Keratinocyte (primary cell): ENCODE measurements around the gene CTNNA2. TPM values are rescaled to one million over a fixed set of nuclear protein-coding genes. Genes with fewer than 3 reads are reported as not detected.

Experiments
- DNase-seq: peaks from one replicate; pipeline ENCODE4 v3.0.0-alpha.2; 2011; ENCODE audit warnings: low read depth, missing footprints, low spot score
- FAIRE-seq: peaks from 2 replicates; lab custom pipeline; 2011; peaks lifted over from hg19 to GRCh38; lab: Jason Lieb, UNC
- H2AFZ ChIP-seq: 2 replicates; pipeline ENCODE4 v1.6.0; 2012; ENCODE audit warnings: low read length, control low read depth, inconsistent platforms; ENCODE audit not compliant: control insufficient read depth
- H3K27ac ChIP-seq: 2 replicates; pipeline ENCODE4 v1.5.1; 2011; ENCODE audit warnings: low read length; ENCODE audit not compliant: control insufficient read depth, insufficient read depth
- H3K27me3 ChIP-seq: 3 replicates; pipeline ENCODE4 v1.6.0; 2011; ENCODE audit warnings: low read length; ENCODE audit not compliant: control insufficient read depth, insufficient read depth; ENCODE audit errors: extremely low read depth
- H3K36me3 ChIP-seq, 2 experiments: 2 replicates in 1 of 2; 3 replicates in 1 of 2; pipeline ENCODE4 v1.5.1; 2011; ENCODE audit warnings: low read length in 2 of 2, mild to moderate bottlenecking in 1 of 2; ENCODE audit not compliant: control insufficient read depth in 2 of 2, insufficient read depth in 2 of 2; ENCODE audit errors: extremely low read depth in 1 of 2
- H3K4me1 ChIP-seq: 3 replicates; pipeline ENCODE4 v1.5.1; 2011; ENCODE audit warnings: low read length; ENCODE audit not compliant: control insufficient read depth, insufficient read depth; ENCODE audit errors: extremely low read depth
- H3K4me2 ChIP-seq: 3 replicates; pipeline ENCODE4 v1.6.0; 2011; ENCODE audit warnings: low read depth, low read length; ENCODE audit not compliant: control insufficient read depth, insufficient read depth; ENCODE audit errors: extremely low read depth
- H3K4me3 ChIP-seq, 3 experiments: fragments of 200-600 bp in 1 of 3; sonication (generic) in 1 of 3; 2 replicates in 2 of 3; 3 replicates in 1 of 3; pipeline ENCODE4 v1.5.1; 2011 to 2016; ENCODE audit warnings: low read length in 3 of 3, mild to moderate bottlenecking in 3 of 3, control low read depth in 2 of 3, inconsistent platforms in 1 of 3, low read depth in 1 of 3, mixed read lengths in 1 of 3, mixed run types in 1 of 3, moderate library complexity in 1 of 3; ENCODE audit not compliant: control insufficient read depth in 2 of 3, insufficient read depth in 2 of 3; ENCODE audit errors: extremely low read depth in 1 of 3
- H3K79me2 ChIP-seq: 2 replicates; pipeline ENCODE4 v1.6.0; 2012; ENCODE audit warnings: low read length; ENCODE audit not compliant: control insufficient read depth, insufficient read depth
- H3K9ac ChIP-seq: 3 replicates; pipeline ENCODE4 v1.6.0; 2011; ENCODE audit warnings: low read length; ENCODE audit not compliant: control insufficient read depth, insufficient read depth; ENCODE audit errors: extremely low read depth
- H3K9me1 ChIP-seq: 3 replicates; pipeline ENCODE4 v1.6.0; 2011; ENCODE audit warnings: low read length; ENCODE audit not compliant: control insufficient read depth, insufficient read depth; ENCODE audit errors: extremely low read depth
- H3K9me3 ChIP-seq: 2 replicates; pipeline ENCODE4 v1.5.1; 2012; ENCODE audit warnings: low read depth, low read length; ENCODE audit not compliant: control insufficient read depth
- H4K20me1 ChIP-seq: 3 replicates; pipeline ENCODE4 v1.6.0; 2011; ENCODE audit warnings: low read length; ENCODE audit not compliant: control insufficient read depth, insufficient read depth; ENCODE audit errors: extremely low read depth
- CTCF ChIP-seq, 3 experiments: IDR thresholded peaks in 1 of 3; conservative IDR thresholded peaks in 1 of 3; optimal IDR thresholded peaks in 1 of 3; 2 replicates in 2 of 3; 3 replicates in 1 of 3; pipeline versions ENCODE3 to v1.5.1; 2011; ENCODE audit warnings: low read length in 3 of 3, mild to moderate bottlenecking in 3 of 3, moderate library complexity in 2 of 3, control low read depth in 1 of 3, inconsistent platforms in 1 of 3; ENCODE audit not compliant: insufficient read depth in 2 of 3; ENCODE audit errors: extremely low read depth in 1 of 3
- EZH2 ChIP-seq: IDR thresholded peaks from one replicate; pipeline ENCODE4 v1.6.1; 2012; ENCODE audit warnings: inconsistent platforms, mild to moderate bottlenecking, low read length, moderate library complexity
- dilution Hi-C: fragments of 300-500 bp; cut with MboI; formaldehyde crosslinking; loops from one replicate; pipeline ENCODE4 v1.7.0; 2020; ENCODE audit warnings: low sequenced_read_pairs; ENCODE audit not compliant: extremely low pct_ligation_motif_present
- polyA plus RNA-seq, 5 experiments: library from polyadenylated mRNA; depleted of rRNA in 3 of 5; stranded (reverse) in 3 of 5; stranded (forward) in 1 of 5; unstranded in 1 of 5; fragments of >200 nt; gene quantifications; 1 replicate in 1 of 5; 2 replicates in 3 of 5; 3 replicates in 1 of 5; pipeline versions ENCODE4 v1.2.1 to v1.2.3, GENCODE V29; 2011 to 2012; ENCODE audit warnings: missing spikeins in 2 of 5, low read depth in 1 of 5, low replicate concordance in 1 of 5

Gene CTNNA2
- polyA plus RNA-seq, 1 donor (not counting 4 experiments of a cell fraction or from before 2014, with no cell fraction given): not detected

GRCh38 chr2:80062298-80062697 is 549.4 kb downstream of the CTNNA2 start:
- dilution Hi-C loops: no loop called here
- no peak for FAIRE-seq
- no peak for DNase-seq
- H3K4me3 ChIP-seq: no peak overlapping the region
- no peaks in the 10 kb centered on the region for H3K9me1 ChIP-seq
- no peak overlapping the region for H3K9ac ChIP-seq
- peaks cover 2% of the 10 kb centered on the region for H3K9me3 ChIP-seq
- H4K20me1 ChIP-seq: no peaks in the 10 kb centered on the region
- no peak overlapping the region for H3K4me2 ChIP-seq
- no peaks in the 10 kb centered on the region for H3K79me2 ChIP-seq
- H3K27me3 ChIP-seq: no peaks in the 10 kb centered on the region
- H3K36me3 ChIP-seq: no peaks in the 10 kb centered on the region
- no peak overlapping the region for H2AFZ ChIP-seq
- no peak for TF ChIP-seq EZH2
- TF ChIP-seq CTCF (optimal IDR thresholded peaks at IDR 0.05 in 1 of 3, IDR thresholded peaks at IDR 0.05 in 1 of 3, conservative IDR thresholded peaks at IDR 0.05 in 1 of 3; ENCODE audit: extremely low read depth in 1 of 3, insufficient read depth in 2 of 3, low read length in 3 of 3): no peak
- no peaks in the 10 kb centered on the region for H3K4me1 ChIP-seq
- no peak overlapping the region for H3K27ac ChIP-seq

- TF ChIP-seq EZH2 (no peak), CTCF (optimal IDR thresholded peaks at IDR 0.05 in 1 of 3, IDR thresholded peaks at IDR 0.05 in 1 of 3, conservative IDR thresholded peaks at IDR 0.05 in 1 of 3; ENCODE audit: extremely low read depth in 1 of 3, insufficient read depth in 2 of 3, low read length in 3 of 3) (no peak)
- dilution Hi-C loops: no loop called here
- no peaks in the 10 kb centered on the region for H3K79me2 ChIP-seq
- no peaks in the 10 kb centered on the region for H3K9me1 ChIP-seq
- H3K4me1 ChIP-seq: no peaks in the 10 kb centered on the region
- no peak overlapping the region for H3K27ac ChIP-seq
- no peak overlapping the region for H3K4me3 ChIP-seq
- FAIRE-seq: no peak
- H3K9me3 ChIP-seq: no peaks in the 10 kb centered on the region
- no peak overlapping the region for H2AFZ ChIP-seq
- H3K27me3 ChIP-seq: no peaks in the 10 kb centered on the region
- no peaks in the 10 kb centered on the region for H3K36me3 ChIP-seq
- H4K20me1 ChIP-seq: no peaks in the 10 kb centered on the region
- H3K4me2 ChIP-seq: no peak overlapping the region
- H3K9ac ChIP-seq: no peak overlapping the region
- no peak for DNase-seq
Observed at GRCh38 chr2:80068038-80068731, 555.3 kb downstream of the CTNNA2 start.
